Astrocyte (in vitro differentiated cells and primary cell): ENCODE measurements around the gene ARIH2. TPM values are rescaled to one million over a fixed set of nuclear protein-coding genes. Genes with fewer than 3 reads are reported as not detected.
"Not testable (repeated sequence)": the region's sequence is repeated elsewhere in the genome, so short reads cannot be mapped to it uniquely, and the experiment has no call there.

Experiments
- DNase-seq: peaks from one replicate; pipeline ENCODE4 v3.0.0-alpha.2; 2010; ENCODE audit warnings: low read depth
- FAIRE-seq: peaks from 2 replicates; lab custom pipeline; 2011; peaks lifted over from hg19 to GRCh38; lab: Jason Lieb, UNC
- H2AFZ ChIP-seq: 2 replicates; pipeline ENCODE4 v1.6.0; 2012; ENCODE audit warnings: low read depth, low read length, inconsistent platforms
- H3K27ac ChIP-seq: 2 replicates; pipeline ENCODE4 v1.5.1; 2011; ENCODE audit warnings: low read depth, low read length, inconsistent platforms
- H3K27me3 ChIP-seq: 2 replicates; pipeline ENCODE4 v1.6.0; 2011; ENCODE audit warnings: low read length, inconsistent platforms; ENCODE audit not compliant: insufficient read depth
- H3K36me3 ChIP-seq: 2 replicates; pipeline ENCODE4 v1.5.1; 2011; ENCODE audit warnings: low read length, inconsistent platforms; ENCODE audit not compliant: insufficient read depth
- H3K4me1 ChIP-seq: 2 replicates; pipeline ENCODE4 v1.5.1; 2011; ENCODE audit warnings: low read length, inconsistent platforms; ENCODE audit not compliant: insufficient read depth
- H3K4me2 ChIP-seq: 2 replicates; pipeline ENCODE4 v1.6.0; 2012; ENCODE audit warnings: low read length, inconsistent platforms
- H3K4me3 ChIP-seq: 2 replicates; pipeline ENCODE4 v1.5.1; 2011; ENCODE audit warnings: low read depth, mild to moderate bottlenecking, low read length, inconsistent platforms; ENCODE audit not compliant: insufficient read depth
- H3K79me2 ChIP-seq: 2 replicates; pipeline ENCODE4 v1.6.0; 2012; ENCODE audit warnings: mild to moderate bottlenecking, low read length, inconsistent platforms; ENCODE audit not compliant: insufficient read depth
- H3K9ac ChIP-seq: 2 replicates; pipeline ENCODE4 v1.6.0; 2012; ENCODE audit warnings: mild to moderate bottlenecking, low read length, inconsistent platforms
- H3K9me3 ChIP-seq: 2 replicates; pipeline ENCODE4 v1.5.1; 2012; ENCODE audit warnings: low read depth, mild to moderate bottlenecking, low read length, inconsistent platforms; ENCODE audit not compliant: insufficient read depth
- H4K20me1 ChIP-seq: 2 replicates; pipeline ENCODE4 v1.6.0; 2012; ENCODE audit warnings: low read length, inconsistent platforms; ENCODE audit not compliant: insufficient read depth
- H3K27ac Mint-ChIP-seq: one replicate; pipeline ENCODE4 v1.8.0; 2021; ENCODE audit warnings: mild to moderate bottlenecking, mixed read lengths; ENCODE audit not compliant: unreplicated experiment
- H3K27me3 Mint-ChIP-seq: one replicate; pipeline ENCODE4 v1.8.0; 2021; ENCODE audit warnings: low read depth, mixed read lengths; ENCODE audit not compliant: unreplicated experiment
- H3K36me3 Mint-ChIP-seq: one replicate; pipeline ENCODE4 v1.8.0; 2021; ENCODE audit warnings: low read depth, mixed read lengths; ENCODE audit not compliant: unreplicated experiment
- H3K4me1 Mint-ChIP-seq: one replicate; pipeline ENCODE4 v1.8.0; 2021; ENCODE audit warnings: low read depth, mixed read lengths; ENCODE audit not compliant: unreplicated experiment
- H3K4me3 Mint-ChIP-seq: one replicate; pipeline ENCODE4 v1.8.0; 2021; ENCODE audit warnings: mild to moderate bottlenecking, moderate library complexity, mixed read lengths; ENCODE audit not compliant: unreplicated experiment
- H3K9me3 Mint-ChIP-seq: one replicate; pipeline ENCODE4 v1.8.0; 2021; ENCODE audit warnings: mild to moderate bottlenecking, mixed read lengths; ENCODE audit not compliant: unreplicated experiment
- CTCF ChIP-seq: IDR thresholded peaks from 2 replicates; pipeline ENCODE4 v1.5.1; 2011; ENCODE audit warnings: low read depth, mild to moderate bottlenecking, inconsistent platforms, low read length, moderate library complexity; ENCODE audit not compliant: insufficient read depth
- EZH2 ChIP-seq: IDR thresholded peaks from 2 replicates; pipeline ENCODE4 v1.6.1; 2012; ENCODE audit warnings: mild to moderate bottlenecking, low read length, inconsistent platforms; ENCODE audit not compliant: insufficient read depth
- total RNA-seq: library from RNA; stranded (reverse); gene quantifications from 2 replicates; pipeline ENCODE4 v1.2.1, GENCODE V29; 2021

ARIH2 gene
- total RNA-seq, 1 donor from 2014 or later = 94.6 TPM

GRCh38 chr3:48899273-48899672 is 19.4 kb upstream of the ARIH2 start:
- Mint-ChIP-seq H3K27me3 (no peaks in the 10 kb centered on the region), H3K9me3 (no peaks in the 10 kb centered on the region), H3K36me3 (peaks cover 2% of the 10 kb centered on the region), H3K4me1 (peaks cover 13% of the 10 kb centered on the region), H3K4me3 (peak overlapping the region; percentile 92), H3K27ac (no peak overlapping the region)
- DNase-seq (no peak), FAIRE-seq (no peak)
- Histone ChIP-seq H3K27me3 (no peaks in the 10 kb centered on the region), H3K79me2 (peaks cover 4% of the 10 kb centered on the region), H3K9me3 (no peaks in the 10 kb centered on the region), H3K4me3 (peak overlapping the region; percentile 74), H3K4me2 (peak overlapping the region; percentile 96), H3K4me1 (peaks cover 9% of the 10 kb centered on the region), H4K20me1 (no peaks in the 10 kb centered on the region), H3K27ac (no peak overlapping the region), H3K36me3 (no peaks in the 10 kb centered on the region), H3K9ac (peak overlapping the region; percentile 79), H2AFZ (peak overlapping the region; percentile 96)
- TF ChIP-seq EZH2 (no peak), CTCF (no peak)

GRCh38 chr3:48907026-48907425 is 11.6 kb upstream of the ARIH2 start:
- H3K27me3 ChIP-seq, H3K36me3 Mint-ChIP-seq, DNase-seq, H3K27ac Mint-ChIP-seq, FAIRE-seq, H3K79me2 ChIP-seq, H3K4me2 ChIP-seq, H3K27me3 Mint-ChIP-seq, H3K4me1 Mint-ChIP-seq, H3K4me3 Mint-ChIP-seq, H3K4me3 ChIP-seq, H3K36me3 ChIP-seq, H4K20me1 ChIP-seq, H3K27ac ChIP-seq, H3K9me3 Mint-ChIP-seq, H3K4me1 ChIP-seq, H2AFZ ChIP-seq, H3K9me3 ChIP-seq, H3K9ac ChIP-seq: not testable (repeated sequence)

GRCh38 chr3:48915296-48915695 is 3.3 kb upstream of the ARIH2 start:
- Mint-ChIP-seq H3K27me3 (no peaks in the 10 kb centered on the region), H3K4me1 (peaks cover 6% of the 10 kb centered on the region), H3K9me3 (no peaks in the 10 kb centered on the region), H3K4me3 (no peak overlapping the region), H3K27ac (peak overlapping the region; percentile 31), H3K36me3 (no peaks in the 10 kb centered on the region)
- Histone ChIP-seq H3K9me3 (no peaks in the 10 kb centered on the region), H4K20me1 (peaks cover 12% of the 10 kb centered on the region), H3K27ac (no peak overlapping the region), H2AFZ (no peak overlapping the region), H3K4me2 (no peak overlapping the region), H3K36me3 (no peaks in the 10 kb centered on the region), H3K4me1 (peaks cover 8% of the 10 kb centered on the region), H3K79me2 (peaks cover 26% of the 10 kb centered on the region), H3K4me3 (no peak overlapping the region), H3K27me3 (no peaks in the 10 kb centered on the region), H3K9ac (no peak overlapping the region)
- TF ChIP-seq EZH2 (no peak), CTCF (no peak)
- FAIRE-seq (no peak), DNase-seq (no peak)
